ENCODE results near the gene CLEC16A.

Gene CLEC16A

GRCh38 chr16:11133344-11133943 lies 189.1 kb downstream of the CLEC16A start:
- DNase-seq: no peak

- DNase-seq: no peak
Measured at GRCh38 chr16:11134722-11135463, 190.5 kb downstream of the CLEC16A start.

- DNase-seq: no peak
Measured at GRCh38 chr16:11135464-11135973, 191.2 kb downstream of the CLEC16A start.

GRCh38 chr16:11136600-11136999 lies 192.2 kb downstream of the CLEC16A start:
- DNase-seq: no peak

- DNase-seq: no peak
Measured at GRCh38 chr16:11138022-11138768, 193.8 kb downstream of the CLEC16A start.

- no peak for DNase-seq
Measured at GRCh38 chr16:11138769-11139325, 194.5 kb downstream of the CLEC16A start.

- no peak for DNase-seq
Measured at GRCh38 chr16:11139326-11140097, 195.1 kb downstream of the CLEC16A start.

GRCh38 chr16:11140098-11140375 lies 195.7 kb downstream of the CLEC16A start:
- no peak for DNase-seq

- DNase-seq: no peak
Measured at GRCh38 chr16:11140466-11140865, 196.1 kb downstream of the CLEC16A start.

GRCh38 chr16:11140867-11141266 lies 196.5 kb downstream of the CLEC16A start:
- DNase-seq: no peak

GRCh38 chr16:11141409-11142260 lies 197.3 kb downstream of the CLEC16A start:
- DNase-seq: no peak

GRCh38 chr16:11142261-11142630 lies 197.9 kb downstream of the CLEC16A start:
- DNase-seq: no peak

GRCh38 chr16:11142951-11143350 lies 198.6 kb downstream of the CLEC16A start:
- DNase-seq: no peak

- no peak for DNase-seq
Measured at GRCh38 chr16:11143372-11144035, 199.1 kb downstream of the CLEC16A start.

- DNase-seq: no peak
Measured at GRCh38 chr16:11144122-11144521, 199.8 kb downstream of the CLEC16A start.

- no peak for DNase-seq
Measured at GRCh38 chr16:11145173-11145818, 200.9 kb downstream of the CLEC16A start.

- no peak for DNase-seq
Measured at GRCh38 chr16:11145819-11146211, 201.5 kb downstream of the CLEC16A start.

- DNase-seq: no peak
Measured at GRCh38 chr16:11147033-11147753, 202.8 kb downstream of the CLEC16A start.

GRCh38 chr16:11147754-11148444 lies 203.5 kb downstream of the CLEC16A start:
- DNase-seq: no peak

Data from CD4-positive, alpha-beta T cell treated with Interleukin-15 for 1 hour (primary cell).